ENCODE measurements around the gene ATP6V1C2.
"Not testable (repeated sequence)": the region's sequence is repeated elsewhere in the genome, so short reads cannot be mapped to it uniquely, and the experiment has no call there.

ATP6V1C2 gene

DNA sequence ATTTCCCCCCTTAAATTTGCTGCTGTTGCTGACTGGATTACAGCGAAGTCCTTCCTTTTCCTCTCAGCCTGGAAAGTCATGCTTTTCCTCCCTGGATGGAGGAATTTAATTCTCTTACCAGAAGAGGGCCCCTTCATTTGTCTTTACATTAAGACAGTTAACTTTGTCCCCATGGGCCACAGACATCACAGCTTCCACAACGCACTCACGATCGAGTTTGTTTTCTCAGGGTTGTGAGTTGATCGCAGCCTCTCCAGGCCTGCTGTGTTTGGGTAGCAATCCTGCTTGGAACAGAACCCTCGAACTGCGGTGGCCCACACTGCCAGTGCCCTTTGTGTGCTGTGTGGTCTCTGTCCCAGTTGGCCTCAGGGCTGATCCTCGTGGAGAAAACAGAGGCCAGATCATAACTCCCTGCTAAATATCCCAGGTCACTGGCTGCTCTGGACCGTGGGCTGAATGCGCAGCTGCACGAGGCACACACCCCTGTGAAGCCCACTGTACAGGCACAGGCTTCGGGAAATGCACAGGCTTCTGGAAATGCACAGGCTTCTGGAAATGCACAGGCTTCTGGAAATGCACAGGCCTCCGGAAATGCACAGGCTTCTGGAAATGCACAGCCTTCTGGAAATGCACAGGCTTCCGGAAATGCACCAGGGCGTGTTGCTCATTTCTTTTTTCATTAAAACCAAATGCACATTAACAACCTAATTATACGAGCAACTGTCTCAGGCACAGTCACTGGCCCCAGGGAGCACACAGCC is 93.3 kb downstream of the ATP6V1C2 start:
- H3K4me1 ChIP-seq (ENCODE audit: control insufficient read depth, insufficient read depth, low read length) = peaks cover 28% of the 10 kb centered on the region
- H3K27ac ChIP-seq (ENCODE audit: low read depth, low read length) = no peak overlapping the region
- no peak overlapping the region for H3K9ac ChIP-seq (ENCODE audit: low read length)

DNA sequence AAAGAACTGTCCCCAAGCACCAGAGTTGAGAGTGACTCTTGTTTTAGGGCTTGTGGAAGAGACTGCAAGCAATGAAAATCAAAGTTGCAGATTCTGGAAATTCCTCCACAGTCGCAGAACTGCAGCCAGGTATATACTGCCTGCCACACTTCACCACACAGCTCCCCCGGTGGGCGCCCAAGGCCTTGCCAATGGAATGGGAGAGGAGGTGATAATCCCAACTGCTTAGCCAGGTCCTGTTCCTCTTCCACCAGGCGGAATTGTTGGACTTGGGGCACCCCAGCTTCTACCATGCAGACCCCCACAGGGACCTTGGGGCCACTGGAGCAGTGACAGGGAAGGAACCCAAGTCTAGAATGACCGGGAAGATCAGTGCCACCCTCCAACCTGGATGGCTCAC is 96.0 kb downstream of the ATP6V1C2 start:
- no peaks in the 10 kb centered on the region for H3K9me3 ChIP-seq (ENCODE audit: control insufficient read depth, insufficient read depth, low read depth, low read length)
- H3K27me3 ChIP-seq (ENCODE audit: control insufficient read depth, insufficient read depth, low read length) = no peaks in the 10 kb centered on the region
- H3K4me3 ChIP-seq (ENCODE audit: low read depth, low read length) = no peak overlapping the region
- H3K27ac ChIP-seq (ENCODE audit: low read depth, low read length) = no peak overlapping the region
- no peak overlapping the region for H3K9ac ChIP-seq (ENCODE audit: low read length)
- H3K36me3 ChIP-seq (ENCODE audit: control insufficient read depth, insufficient read depth, low read length) = no peaks in the 10 kb centered on the region
- H3K4me1 ChIP-seq (ENCODE audit: control insufficient read depth, insufficient read depth, low read length) = peaks cover 9% of the 10 kb centered on the region; the same call in 1 of the 2 replicates

More for the DNA sequence above, 93.3 kb downstream of the ATP6V1C2 start:
- H3K36me3 ChIP-seq (ENCODE audit: control insufficient read depth, insufficient read depth, low read length) = peaks cover 6% of the 10 kb centered on the region; the same call in 1 of the 2 replicates
- no peaks in the 10 kb centered on the region for H3K27me3 ChIP-seq (ENCODE audit: control insufficient read depth, insufficient read depth, low read length)
- H3K9me3 ChIP-seq (ENCODE audit: control insufficient read depth, insufficient read depth, low read depth, low read length) = no peaks in the 10 kb centered on the region
- H3K4me3 ChIP-seq (ENCODE audit: low read depth, low read length) = no peak overlapping the region

DNA sequence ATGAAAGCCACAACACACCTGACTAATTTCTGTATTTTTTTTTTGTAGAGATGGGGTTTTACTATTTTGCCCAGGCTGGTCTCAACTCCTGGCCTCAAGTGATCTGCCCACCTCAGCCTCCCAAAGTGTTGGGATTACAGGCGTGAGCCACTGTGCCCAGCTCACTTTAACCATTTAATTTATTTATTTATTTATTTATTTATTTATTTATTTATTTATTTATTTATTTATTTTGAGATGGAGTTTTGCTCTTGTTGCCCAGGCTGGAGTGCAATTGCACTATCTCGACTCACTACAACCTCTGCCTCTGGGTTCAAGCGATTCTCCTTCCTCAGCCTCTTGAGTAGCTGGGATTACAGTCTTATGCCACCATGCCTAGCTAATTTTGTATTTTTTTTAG is 96.9 kb downstream of the ATP6V1C2 start:
- H3K4me1 ChIP-seq (ENCODE audit: control insufficient read depth, insufficient read depth, low read length); H3K27me3 ChIP-seq (ENCODE audit: control insufficient read depth, insufficient read depth, low read length); H3K9me3 ChIP-seq (ENCODE audit: control insufficient read depth, insufficient read depth, low read depth, low read length): not testable (repeated sequence)

DNA sequence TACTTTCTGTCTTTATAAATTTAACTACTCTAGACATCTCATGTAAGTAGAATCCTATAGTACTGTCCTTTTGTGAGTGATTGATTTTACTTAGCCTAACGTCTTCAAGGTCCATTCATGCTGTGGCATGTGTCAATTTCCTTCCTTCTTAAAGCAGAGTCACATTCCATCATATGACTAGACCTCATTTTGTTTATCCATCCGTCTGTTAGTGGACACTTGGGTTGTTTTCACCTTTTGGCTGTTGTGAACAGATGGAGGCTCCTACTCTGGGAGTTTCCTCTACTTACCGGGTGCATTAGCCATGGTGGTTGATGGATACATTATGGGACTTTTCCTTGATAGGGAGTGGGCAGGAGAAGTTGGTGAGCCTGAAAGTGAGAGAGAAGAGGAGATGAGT is 97.6 kb downstream of the ATP6V1C2 start:
- Histone ChIP-seq H3K4me1 (ENCODE audit: control insufficient read depth, insufficient read depth, low read length) (peaks cover 8% of the 10 kb centered on the region; the same call in 1 of the 2 replicates), H3K27ac (ENCODE audit: low read depth, low read length) (no peak overlapping the region), H3K36me3 (ENCODE audit: control insufficient read depth, insufficient read depth, low read length) (no peaks in the 10 kb centered on the region), H3K9ac (ENCODE audit: low read length) (no peak overlapping the region), H3K27me3 (ENCODE audit: control insufficient read depth, insufficient read depth, low read length) (no peaks in the 10 kb centered on the region), H3K4me3 (ENCODE audit: low read depth, low read length) (no peak overlapping the region), H3K9me3 (ENCODE audit: control insufficient read depth, insufficient read depth, low read depth, low read length) (no peaks in the 10 kb centered on the region)

More for the DNA sequence above, 96.9 kb downstream of the ATP6V1C2 start:
- H3K4me3 ChIP-seq (ENCODE audit: low read depth, low read length); H3K27ac ChIP-seq (ENCODE audit: low read depth, low read length); H3K9ac ChIP-seq (ENCODE audit: low read length); H3K36me3 ChIP-seq (ENCODE audit: control insufficient read depth, insufficient read depth, low read length): not testable (repeated sequence)

DNA sequence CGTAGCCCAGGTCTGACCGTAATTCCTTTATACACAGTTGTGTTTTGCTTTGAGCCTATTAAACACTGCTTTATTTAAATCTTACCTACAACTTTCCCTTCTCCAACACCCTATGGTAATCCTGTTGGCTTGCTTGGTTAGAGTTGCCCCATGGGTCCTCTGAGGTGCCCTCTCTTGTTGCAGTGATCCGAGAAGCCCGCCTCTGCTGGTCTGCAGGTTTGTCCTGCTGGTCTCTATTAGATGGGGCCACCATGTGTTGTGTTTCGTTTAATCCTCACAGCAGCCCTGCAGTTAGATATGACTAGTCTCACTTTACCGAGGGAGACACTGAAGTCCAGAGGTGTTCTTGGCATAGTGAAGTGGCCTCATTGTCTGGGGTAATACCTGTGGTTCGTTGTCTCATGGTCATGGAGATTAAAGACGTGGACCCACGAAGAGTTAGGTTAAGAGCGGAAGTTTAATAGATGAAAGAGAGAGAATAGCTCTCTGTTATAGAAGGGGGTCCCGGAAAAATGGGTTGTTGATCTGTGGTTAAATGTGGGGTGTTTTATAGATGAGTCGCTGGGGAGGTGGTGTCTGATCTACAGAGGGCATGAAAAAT is 98.4 kb downstream of the ATP6V1C2 start:
- H3K4me3 ChIP-seq (ENCODE audit: low read depth, low read length) = no peak overlapping the region
- no peaks in the 10 kb centered on the region for H3K9me3 ChIP-seq (ENCODE audit: control insufficient read depth, insufficient read depth, low read depth, low read length)
- no peaks in the 10 kb centered on the region; the same call in 1 of the 2 replicates for H3K4me1 ChIP-seq (ENCODE audit: control insufficient read depth, insufficient read depth, low read length)
- no peaks in the 10 kb centered on the region for H3K36me3 ChIP-seq (ENCODE audit: control insufficient read depth, insufficient read depth, low read length)
- H3K27ac ChIP-seq (ENCODE audit: low read depth, low read length) = no peak overlapping the region
- H3K27me3 ChIP-seq (ENCODE audit: control insufficient read depth, insufficient read depth, low read length) = no peaks in the 10 kb centered on the region
- H3K9ac ChIP-seq (ENCODE audit: low read length) = no peak overlapping the region

DNA sequence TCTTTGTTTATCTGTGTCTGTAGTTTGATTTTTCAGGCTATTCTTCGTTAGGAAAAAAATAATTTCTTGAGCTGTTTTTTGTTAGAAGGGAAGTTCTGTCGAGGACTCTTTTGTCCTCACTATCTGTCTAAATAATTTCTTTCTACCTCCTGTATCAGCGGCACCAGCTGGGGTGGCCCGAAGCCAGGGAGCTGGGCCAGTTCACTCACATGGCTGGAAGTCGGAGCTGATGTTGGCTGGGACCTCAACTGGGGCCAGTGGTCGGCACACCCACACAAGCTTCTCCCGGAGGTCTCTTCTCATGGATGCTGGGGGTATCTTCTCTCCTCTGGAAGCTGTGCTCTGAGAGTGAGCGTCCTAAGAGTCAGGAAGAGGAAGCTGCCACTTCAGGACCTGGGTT is 99.1 kb downstream of the ATP6V1C2 start:
- H3K9me3 ChIP-seq (ENCODE audit: control insufficient read depth, insufficient read depth, low read depth, low read length) = no peaks in the 10 kb centered on the region
- H3K4me3 ChIP-seq (ENCODE audit: low read depth, low read length) = no peak overlapping the region
- H3K9ac ChIP-seq (ENCODE audit: low read length) = no peak overlapping the region

DNA sequence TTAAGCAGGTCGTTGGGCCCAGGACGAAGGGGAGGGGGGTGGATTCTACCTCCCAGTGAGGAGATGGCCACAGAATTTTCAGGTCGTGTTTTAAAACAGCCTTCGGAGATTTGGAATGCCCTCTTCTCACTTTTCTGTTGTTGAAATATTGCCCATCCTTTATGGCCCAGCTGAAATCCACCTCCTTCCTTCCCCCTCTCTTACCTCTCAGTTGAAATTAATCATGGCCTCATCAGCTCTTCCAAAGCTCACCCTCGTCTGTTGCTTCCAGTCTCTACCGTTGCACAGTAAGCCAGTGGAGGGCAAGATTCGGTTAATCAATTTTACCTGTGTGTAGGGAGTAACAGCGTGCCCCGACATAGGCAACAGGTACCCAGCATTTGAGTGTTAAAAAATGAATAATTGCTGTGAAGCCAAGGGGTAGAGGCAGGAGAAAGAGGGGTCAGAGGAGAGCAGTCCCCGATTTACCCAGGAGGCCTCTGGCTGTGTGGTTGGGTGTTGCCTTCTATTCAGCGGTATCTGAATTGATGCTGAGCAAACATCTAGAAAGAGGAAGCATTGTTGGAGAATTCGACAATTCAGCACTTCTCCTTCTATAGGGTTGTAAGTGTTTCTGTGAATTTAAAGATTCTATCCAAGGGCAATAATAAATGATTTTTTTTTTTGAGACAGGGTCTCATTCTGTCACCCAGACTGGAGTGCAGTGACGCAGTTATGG is 99.7 kb downstream of the ATP6V1C2 start:
- no peaks in the 10 kb centered on the region for H3K9me3 ChIP-seq (ENCODE audit: control insufficient read depth, insufficient read depth, low read depth, low read length)
- H3K36me3 ChIP-seq (ENCODE audit: control insufficient read depth, insufficient read depth, low read length) = no peaks in the 10 kb centered on the region
- H3K27ac ChIP-seq (ENCODE audit: low read depth, low read length) = no peak overlapping the region
- H3K4me3 ChIP-seq (ENCODE audit: low read depth, low read length) = no peak overlapping the region
- no peaks in the 10 kb centered on the region for H3K4me1 ChIP-seq (ENCODE audit: control insufficient read depth, insufficient read depth, low read length)
- H3K9ac ChIP-seq (ENCODE audit: low read length) = no peak overlapping the region
- H3K27me3 ChIP-seq (ENCODE audit: control insufficient read depth, insufficient read depth, low read length) = no peaks in the 10 kb centered on the region

More for the DNA sequence above, 99.1 kb downstream of the ATP6V1C2 start:
- no peaks in the 10 kb centered on the region for H3K27me3 ChIP-seq (ENCODE audit: control insufficient read depth, insufficient read depth, low read length)
- no peak overlapping the region for H3K27ac ChIP-seq (ENCODE audit: low read depth, low read length)
- H3K36me3 ChIP-seq (ENCODE audit: control insufficient read depth, insufficient read depth, low read length) = no peaks in the 10 kb centered on the region
- H3K4me1 ChIP-seq (ENCODE audit: control insufficient read depth, insufficient read depth, low read length) = no peaks in the 10 kb centered on the region

DNA sequence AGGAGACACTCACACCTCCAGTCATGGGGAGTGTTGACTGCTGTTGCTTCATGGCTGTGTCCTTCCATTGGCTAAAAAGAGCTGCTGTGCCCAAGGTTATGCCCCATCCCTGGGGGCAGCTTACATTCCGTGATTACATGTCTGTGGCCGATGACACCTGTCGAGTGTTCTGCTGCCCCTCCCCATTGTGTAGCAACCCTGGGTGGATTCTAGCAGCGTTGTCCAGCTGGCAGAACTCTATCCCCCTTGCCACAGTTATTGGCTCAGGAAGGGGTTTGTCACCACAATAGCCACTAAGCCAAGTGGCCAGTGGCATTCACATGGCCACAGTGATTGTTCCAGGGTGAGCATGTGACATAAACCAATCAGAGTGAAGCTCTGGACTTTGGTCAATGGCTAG is 102.8 kb downstream of the ATP6V1C2 start:
- no peaks in the 10 kb centered on the region for H3K36me3 ChIP-seq (ENCODE audit: control insufficient read depth, insufficient read depth, low read length)
- H3K9ac ChIP-seq (ENCODE audit: low read length) = no peak overlapping the region
- H3K4me3 ChIP-seq (ENCODE audit: low read depth, low read length) = no peak overlapping the region
- H3K9me3 ChIP-seq (ENCODE audit: control insufficient read depth, insufficient read depth, low read depth, low read length) = no peaks in the 10 kb centered on the region
- H3K27me3 ChIP-seq (ENCODE audit: control insufficient read depth, insufficient read depth, low read length) = no peaks in the 10 kb centered on the region
- H3K4me1 ChIP-seq (ENCODE audit: control insufficient read depth, insufficient read depth, low read length) = no peaks in the 10 kb centered on the region
- no peak overlapping the region for H3K27ac ChIP-seq (ENCODE audit: low read depth, low read length)

DNA sequence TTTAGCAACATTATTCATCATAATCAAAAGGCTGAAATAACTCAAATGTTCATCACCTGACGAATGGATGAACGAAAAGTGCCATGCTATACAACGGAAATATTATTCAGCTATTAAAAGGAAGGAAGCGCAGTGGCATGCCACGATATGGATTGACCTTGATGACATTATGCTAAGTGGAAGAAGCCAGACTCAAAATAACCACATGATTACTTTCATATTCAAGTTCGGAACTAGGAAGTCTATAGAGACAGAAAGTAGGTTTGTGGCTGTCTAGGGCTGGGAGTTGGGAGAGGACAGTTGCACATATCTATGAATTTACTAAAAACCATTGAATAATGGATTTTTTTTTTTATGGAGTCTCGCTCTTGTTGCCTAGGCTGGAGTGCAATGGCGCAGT is 104.6 kb downstream of the ATP6V1C2 start:
- no peaks in the 10 kb centered on the region for H3K9me3 ChIP-seq (ENCODE audit: control insufficient read depth, insufficient read depth, low read depth, low read length)
- H3K4me3 ChIP-seq (ENCODE audit: low read depth, low read length) = no peak overlapping the region
- H3K36me3 ChIP-seq (ENCODE audit: control insufficient read depth, insufficient read depth, low read length) = no peaks in the 10 kb centered on the region
- H3K9ac ChIP-seq (ENCODE audit: low read length) = no peak overlapping the region
- H3K27me3 ChIP-seq (ENCODE audit: control insufficient read depth, insufficient read depth, low read length) = no peaks in the 10 kb centered on the region
- no peak overlapping the region for H3K27ac ChIP-seq (ENCODE audit: low read depth, low read length)
- H3K4me1 ChIP-seq (ENCODE audit: control insufficient read depth, insufficient read depth, low read length) = peaks cover 2% of the 10 kb centered on the region; the same call in 1 of the 2 replicates

DNA sequence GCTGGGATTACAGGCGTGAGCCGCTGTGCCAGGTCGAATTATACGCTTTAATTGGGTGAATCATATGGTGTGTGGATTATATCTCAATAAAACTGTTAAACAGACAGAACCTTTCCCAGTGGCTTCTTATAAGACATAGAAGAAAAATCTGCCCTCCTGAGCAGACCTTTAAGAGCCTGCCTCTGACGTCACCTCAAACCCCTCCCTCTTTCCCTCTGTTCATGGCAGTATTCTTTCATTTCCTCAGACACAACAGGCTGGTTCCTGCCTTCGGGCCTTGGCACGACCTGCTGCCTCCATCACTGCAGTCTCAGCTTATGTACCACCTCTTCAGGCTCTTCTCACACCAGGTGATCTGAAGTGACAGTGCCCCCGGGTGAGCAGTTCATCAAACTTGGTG is 105.2 kb downstream of the ATP6V1C2 start:
- H3K36me3 ChIP-seq (ENCODE audit: control insufficient read depth, insufficient read depth, low read length) = no peaks in the 10 kb centered on the region
- H3K9me3 ChIP-seq (ENCODE audit: control insufficient read depth, insufficient read depth, low read depth, low read length) = no peaks in the 10 kb centered on the region
- 0 out of 2 replicates have a peak, but pooled peaks cover 2% of the 10 kb centered on the region for H3K27me3 ChIP-seq (ENCODE audit: control insufficient read depth, insufficient read depth, low read length)
- H3K4me1 ChIP-seq (ENCODE audit: control insufficient read depth, insufficient read depth, low read length) = peaks cover 8% of the 10 kb centered on the region; the same call in 1 of the 2 replicates
- no peak overlapping the region for H3K9ac ChIP-seq (ENCODE audit: low read length)
- H3K4me3 ChIP-seq (ENCODE audit: low read depth, low read length) = no peak overlapping the region
- no peak overlapping the region for H3K27ac ChIP-seq (ENCODE audit: low read depth, low read length)

DNA sequence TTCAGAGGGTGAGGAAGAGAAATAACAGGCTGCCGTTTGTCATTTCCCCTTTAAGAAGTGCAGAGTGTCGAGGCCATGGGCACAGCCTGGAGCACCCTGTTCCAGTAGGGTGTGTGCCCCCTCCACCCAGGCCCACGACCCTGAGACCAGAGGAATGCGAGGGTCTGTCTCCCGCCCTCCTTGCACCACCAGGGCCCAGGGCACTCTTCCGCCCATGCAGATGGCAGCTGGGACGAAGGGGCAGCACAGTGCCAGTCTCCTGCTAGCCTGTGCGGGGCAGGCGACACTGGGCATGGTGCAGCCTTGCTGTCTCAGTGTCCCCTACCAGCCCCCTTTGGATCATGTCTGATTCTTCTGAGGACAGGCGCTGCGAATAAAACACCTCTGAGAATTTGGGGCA is 106.9 kb downstream of the ATP6V1C2 start:
- Histone ChIP-seq H3K9me3 (ENCODE audit: control insufficient read depth, insufficient read depth, low read depth, low read length) (no peaks in the 10 kb centered on the region), H3K36me3 (ENCODE audit: control insufficient read depth, insufficient read depth, low read length) (no peaks in the 10 kb centered on the region), H3K4me3 (ENCODE audit: low read depth, low read length) (no peak overlapping the region), H3K27me3 (ENCODE audit: control insufficient read depth, insufficient read depth, low read length) (peaks cover 15% of the 10 kb centered on the region), H3K4me1 (ENCODE audit: control insufficient read depth, insufficient read depth, low read length) (peaks cover 14% of the 10 kb centered on the region), H3K9ac (ENCODE audit: low read length) (no peak overlapping the region), H3K27ac (ENCODE audit: low read depth, low read length) (no peak overlapping the region)

Data from HUES6 (cell line).